ENCODE results near the gene DPY19L3. TPM values are rescaled to one million over a fixed set of nuclear protein-coding genes. Genes with fewer than 3 reads are reported as not detected.

The DPY19L3 gene
- polyA plus RNA-seq, 1 of the 3 experiments (the other 2 are of a cell fraction) = 25.2 TPM

GRCh38 chr19:32532233-32532632 lies 126.7 kb downstream of the DPY19L3 start:
- Histone ChIP-seq H3K4me2 (no peak overlapping the region), H3K9me3 (no peaks in the 10 kb centered on the region), H3K4me1 (ENCODE audit: control insufficient read depth in 1 of 2, insufficient read depth in 2 of 2, low read depth in 1 of 2, low read length in 1 of 2) (no peaks in the 10 kb centered on the region), H2AFZ (ENCODE audit: low read depth) (no peak overlapping the region), H3K9me2 (no peaks in the 10 kb centered on the region), H3K27me3 (ENCODE audit: insufficient read depth) (no peaks in the 10 kb centered on the region; the same call in 1 of the 2 replicates), H4K20me1 (ENCODE audit: insufficient read depth) (no peaks in the 10 kb centered on the region), H3K27ac (ENCODE audit: low read depth in 2 of 2, low read length in 1 of 2) (no peak overlapping the region), H3K79me2 (ENCODE audit: insufficient read depth) (no peaks in the 10 kb centered on the region), H3K9ac (no peak overlapping the region), H3K36me3 (replicated peaks in 1 of 2; ENCODE audit: control insufficient read depth in 1 of 2, insufficient read depth in 2 of 2, low read length in 1 of 2) (no peaks in the 10 kb centered on the region), H3K4me3 (ENCODE audit: low read depth in 2 of 2, low read length in 1 of 2) (no peak overlapping the region), H3F3A (replicated peaks; ENCODE audit: insufficient read depth) (no peaks in the 10 kb centered on the region)
- CTCF ChIA-PET = interaction anchor here (1.1 to 2.0 kb wide), 2 partner anchors 38 to 241 kb away, joined by 3 to 5 read pairs; no protein-coding TSS in a partner anchor
- 58% methylated on average over 3 of the region's 3 CpGs for WGBS (ENCODE audit: low lambda C conversion rate)
- POLR2A ChIA-PET = no interaction called here
- DNase-seq = no peak
- TF ChIP-seq TAF1 (IDR thresholded peaks at IDR 0.05; ENCODE audit: borderline replicate concordance, low read depth, low read length) = no peak
- TF ChIP-seq FOXJ3 (CRISPR knock-in tag; IDR thresholded peaks at IDR 0.05) = no peak
- no peak for TF ChIP-seq GATA2 (CRISPR knock-in tag; IDR thresholded peaks at IDR 0.05)
- no peak for TF ChIP-seq POLR2AphosphoS5 (IDR thresholded peaks at IDR 0.05; ENCODE audit: low read depth, low read length)
- TF ChIP-seq TCF12 (IDR thresholded peaks at IDR 0.05) = no peak
- TF ChIP-seq RCOR1 (IDR thresholded peaks at IDR 0.05; ENCODE audit: low read length) = no peak
- TF ChIP-seq RAD21 (IDR thresholded peaks at IDR 0.05; ENCODE audit: low read length) = no peak
- no peak for TF ChIP-seq SIN3A (IDR thresholded peaks at IDR 0.05; ENCODE audit: borderline replicate concordance, low read depth, low read length)
- no peak for TF ChIP-seq SMC3 (IDR thresholded peaks at IDR 0.05; ENCODE audit: low read depth, low read length)
- TF ChIP-seq MAX (IDR thresholded peaks at IDR 0.05; ENCODE audit: low read depth) = no peak
- no peak for TF ChIP-seq GABPA (IDR thresholded peaks at IDR 0.05; ENCODE audit: low read depth)
- TF ChIP-seq RXRA (IDR thresholded peaks at IDR 0.05; ENCODE audit: borderline replicate concordance, low read depth) = no peak
- TF ChIP-seq, protein P1, sequence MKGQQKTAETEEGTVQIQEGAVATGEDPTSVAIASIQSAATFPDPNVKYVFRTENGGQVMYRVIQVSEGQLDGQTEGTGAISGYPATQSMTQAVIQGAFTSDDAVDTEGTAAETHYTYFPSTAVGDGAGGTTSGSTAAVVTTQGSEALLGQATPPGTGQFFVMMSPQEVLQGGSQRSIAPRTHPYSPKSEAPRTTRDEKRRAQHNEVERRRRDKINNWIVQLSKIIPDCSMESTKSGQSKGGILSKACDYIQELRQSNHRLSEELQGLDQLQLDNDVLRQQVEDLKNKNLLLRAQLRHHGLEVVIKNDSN (IDR thresholded peaks at IDR 0.05; ENCODE audit: borderline replicate concordance, low read depth) = no peak
- no peak for TF ChIP-seq USF2 (IDR thresholded peaks at IDR 0.05; ENCODE audit: borderline replicate concordance, low read depth, low read length)
- TF ChIP-seq EP300 (IDR thresholded peaks at IDR 0.05; ENCODE audit: borderline replicate concordance in 1 of 2, low read depth in 1 of 2, low read length in 1 of 2) = no peak
- no peak for TF ChIP-seq PBX3 (IDR thresholded peaks at IDR 0.05)
- no peak for TF ChIP-seq TEAD4 (IDR thresholded peaks at IDR 0.05; ENCODE audit: borderline replicate concordance, insufficient read depth)
- TF ChIP-seq, protein P2, sequence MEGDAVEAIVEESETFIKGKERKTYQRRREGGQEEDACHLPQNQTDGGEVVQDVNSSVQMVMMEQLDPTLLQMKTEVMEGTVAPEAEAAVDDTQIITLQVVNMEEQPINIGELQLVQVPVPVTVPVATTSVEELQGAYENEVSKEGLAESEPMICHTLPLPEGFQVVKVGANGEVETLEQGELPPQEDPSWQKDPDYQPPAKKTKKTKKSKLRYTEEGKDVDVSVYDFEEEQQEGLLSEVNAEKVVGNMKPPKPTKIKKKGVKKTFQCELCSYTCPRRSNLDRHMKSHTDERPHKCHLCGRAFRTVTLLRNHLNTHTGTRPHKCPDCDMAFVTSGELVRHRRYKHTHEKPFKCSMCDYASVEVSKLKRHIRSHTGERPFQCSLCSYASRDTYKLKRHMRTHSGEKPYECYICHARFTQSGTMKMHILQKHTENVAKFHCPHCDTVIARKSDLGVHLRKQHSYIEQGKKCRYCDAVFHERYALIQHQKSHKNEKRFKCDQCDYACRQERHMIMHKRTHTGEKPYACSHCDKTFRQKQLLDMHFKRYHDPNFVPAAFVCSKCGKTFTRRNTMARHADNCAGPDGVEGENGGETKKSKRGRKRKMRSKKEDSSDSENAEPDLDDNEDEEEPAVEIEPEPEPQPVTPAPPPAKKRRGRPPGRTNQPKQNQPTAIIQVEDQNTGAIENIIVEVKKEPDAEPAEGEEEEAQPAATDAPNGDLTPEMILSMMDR (IDR thresholded peaks at IDR 0.05) = no peak
- no peak for TF ChIP-seq FOSL2 (IDR thresholded peaks at IDR 0.05; ENCODE audit: borderline replicate concordance, low read depth)
- TF ChIP-seq, protein P3, sequence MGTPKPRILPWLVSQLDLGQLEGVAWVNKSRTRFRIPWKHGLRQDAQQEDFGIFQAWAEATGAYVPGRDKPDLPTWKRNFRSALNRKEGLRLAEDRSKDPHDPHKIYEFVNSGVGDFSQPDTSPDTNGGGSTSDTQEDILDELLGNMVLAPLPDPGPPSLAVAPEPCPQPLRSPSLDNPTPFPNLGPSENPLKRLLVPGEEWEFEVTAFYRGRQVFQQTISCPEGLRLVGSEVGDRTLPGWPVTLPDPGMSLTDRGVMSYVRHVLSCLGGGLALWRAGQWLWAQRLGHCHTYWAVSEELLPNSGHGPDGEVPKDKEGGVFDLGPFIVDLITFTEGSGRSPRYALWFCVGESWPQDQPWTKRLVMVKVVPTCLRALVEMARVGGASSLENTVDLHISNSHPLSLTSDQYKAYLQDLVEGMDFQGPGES (IDR thresholded peaks at IDR 0.05; ENCODE audit: low read depth, low read length) = no peak

Measured in SK-N-SH (cell line).